ENCODE results near the gene MYO9B. TPM values are rescaled to one million over a fixed set of nuclear protein-coding genes. Genes with fewer than 3 reads are reported as not detected.

Gene MYO9B
- total RNA-seq, 1 donor from 2014 or later: 100 TPM

GRCh38 chr19:17245535-17245984, 170.0 kb downstream of the MYO9B start, which contains the start of gene NR2F6:
Gene NR2F6, minus strand, starts transcription at chr19:17245919. Its CDS starts 699 bp downstream, at chr19:17245220.
- Histone ChIP-seq H3K36me3 (peaks cover 0 to 5% of the 10 kb centered on the region in 2 donors), H3K9me3 (no peaks in the 10 kb centered on the region), H3K27me3 (no peaks in the 10 kb centered on the region), H3K27ac (peak within 1 kb of the TSS; percentile 85), H3K4me3 (peak within 1 kb of the TSS; percentile 81), H3K4me1 (peaks cover 55% of the 10 kb centered on the region)
- TF ChIP-seq POLR2AphosphoS5 (IDR thresholded peaks at IDR 0.05; ENCODE audit: insufficient read depth in 1 of 2, low read depth in 1 of 2) (no peak), POLR2A (IDR thresholded peaks at IDR 0.05) (peak in 1 of 2 donors; percentile 46), CTCF (IDR thresholded peaks at IDR 0.05) (no peak)
- DNase-seq (ENCODE audit: extremely low spot score in 2 of 2): no peak
- intact Hi-C loops (cut with DNase I): no loop called here

DNA sequence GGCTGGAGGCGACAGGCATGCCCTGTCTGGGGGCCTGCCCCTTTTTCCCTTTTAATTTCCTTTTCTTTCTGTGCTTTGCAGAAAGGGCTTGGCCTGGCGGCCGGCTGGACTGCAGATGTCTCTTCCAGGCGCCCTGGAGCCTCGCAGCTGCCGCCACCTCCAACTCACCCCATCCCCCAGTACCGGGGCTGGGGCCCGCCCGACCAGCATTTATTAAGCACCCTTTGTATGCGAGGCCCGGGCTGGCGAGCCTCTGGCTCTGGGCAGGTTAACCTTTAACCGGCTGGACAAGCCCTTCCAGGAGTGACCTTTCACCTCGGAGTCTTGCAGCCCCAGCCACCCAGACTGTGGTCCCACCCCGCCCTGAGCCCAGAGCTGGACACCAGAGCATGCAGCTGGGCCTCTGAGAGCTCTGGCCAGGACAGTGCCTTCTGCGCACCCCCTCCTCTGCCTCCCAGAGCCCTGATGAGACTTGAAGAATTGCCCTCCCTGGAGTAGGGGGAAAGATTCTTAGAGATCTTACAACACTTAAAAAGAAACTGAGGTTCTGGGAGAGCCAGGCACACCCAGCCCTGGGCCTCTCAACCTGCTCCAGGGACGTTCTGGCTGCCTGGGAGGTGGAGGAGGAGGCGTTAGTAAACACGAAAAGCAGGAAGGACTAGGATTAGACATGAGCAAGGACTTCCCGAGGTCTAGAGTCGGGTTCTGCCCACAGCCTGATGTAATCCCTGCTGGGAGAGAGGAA, 171.3 kb downstream of the MYO9B start:
- DNase-seq (ENCODE audit: extremely low spot score in 2 of 2): no peak
- H3K27me3 ChIP-seq: no peaks in the 10 kb centered on the region
- H3K9me3 ChIP-seq: no peaks in the 10 kb centered on the region
- peaks cover 48% of the 10 kb centered on the region for H3K4me1 ChIP-seq
- peak overlapping the region; percentile 81 for H3K4me3 ChIP-seq
- no peaks in the 10 kb centered on the region for H3K36me3 ChIP-seq
- intact Hi-C loops (cut with DNase I): no loop called here
- TF ChIP-seq POLR2AphosphoS5 (IDR thresholded peaks at IDR 0.05; ENCODE audit: insufficient read depth in 1 of 2, low read depth in 1 of 2): no peak
- TF ChIP-seq POLR2A (IDR thresholded peaks at IDR 0.05): no peak
- TF ChIP-seq CTCF (IDR thresholded peaks at IDR 0.05): no peak
- H3K27ac ChIP-seq: peak overlapping the region; percentile 84

DNA sequence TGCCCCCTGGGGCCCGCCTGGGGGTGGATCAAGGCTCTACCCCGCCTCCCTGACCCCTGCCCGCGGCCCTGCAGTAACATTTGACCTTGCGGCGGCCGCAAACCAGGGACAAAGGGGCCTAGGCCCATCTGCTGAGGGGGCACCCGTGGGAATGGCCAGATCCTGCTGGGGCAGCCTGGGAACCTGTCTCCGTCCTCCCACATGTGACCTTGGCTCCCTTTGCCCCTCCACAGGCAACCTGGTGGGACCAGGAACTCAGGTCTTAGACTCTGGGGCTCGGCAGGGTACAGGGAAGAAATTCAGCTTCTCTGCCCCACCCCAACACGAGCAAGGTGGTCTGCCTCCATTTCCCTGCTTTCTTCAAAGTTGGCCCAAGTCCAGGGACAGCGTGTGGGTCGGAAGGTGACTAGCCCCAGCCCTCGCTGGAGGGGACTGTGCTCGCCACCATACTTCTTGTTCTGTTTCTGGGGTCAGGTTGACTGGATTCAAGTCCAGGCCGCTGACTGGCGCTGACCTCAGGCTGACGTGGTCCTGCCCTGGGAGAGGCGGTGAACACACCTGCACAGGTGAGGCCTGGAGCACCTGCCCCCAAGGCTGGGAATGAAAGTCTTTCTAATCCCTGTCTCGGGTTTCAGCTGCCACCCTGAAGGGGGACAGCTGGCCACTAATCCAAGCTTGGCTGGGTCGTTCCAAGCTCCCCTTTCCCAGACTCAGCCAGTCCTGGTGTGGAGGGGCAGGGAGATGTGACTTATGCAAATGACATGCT, 172.6 kb downstream of the MYO9B start:
- peaks cover 34% of the 10 kb centered on the region for H3K4me1 ChIP-seq
- H3K36me3 ChIP-seq: no peaks in the 10 kb centered on the region
- TF ChIP-seq POLR2AphosphoS5 (IDR thresholded peaks at IDR 0.05; ENCODE audit: insufficient read depth in 1 of 2, low read depth in 1 of 2) (no peak), CTCF (IDR thresholded peaks at IDR 0.05) (no peak)
- H3K27ac ChIP-seq: no peak overlapping the region
- DNase-seq (ENCODE audit: extremely low spot score in 2 of 2): no peak
- intact Hi-C loops (cut with DNase I): no loop called here
- no peaks in the 10 kb centered on the region for H3K9me3 ChIP-seq
- H3K27me3 ChIP-seq: no peaks in the 10 kb centered on the region
- H3K4me3 ChIP-seq: no peak overlapping the region

DNA sequence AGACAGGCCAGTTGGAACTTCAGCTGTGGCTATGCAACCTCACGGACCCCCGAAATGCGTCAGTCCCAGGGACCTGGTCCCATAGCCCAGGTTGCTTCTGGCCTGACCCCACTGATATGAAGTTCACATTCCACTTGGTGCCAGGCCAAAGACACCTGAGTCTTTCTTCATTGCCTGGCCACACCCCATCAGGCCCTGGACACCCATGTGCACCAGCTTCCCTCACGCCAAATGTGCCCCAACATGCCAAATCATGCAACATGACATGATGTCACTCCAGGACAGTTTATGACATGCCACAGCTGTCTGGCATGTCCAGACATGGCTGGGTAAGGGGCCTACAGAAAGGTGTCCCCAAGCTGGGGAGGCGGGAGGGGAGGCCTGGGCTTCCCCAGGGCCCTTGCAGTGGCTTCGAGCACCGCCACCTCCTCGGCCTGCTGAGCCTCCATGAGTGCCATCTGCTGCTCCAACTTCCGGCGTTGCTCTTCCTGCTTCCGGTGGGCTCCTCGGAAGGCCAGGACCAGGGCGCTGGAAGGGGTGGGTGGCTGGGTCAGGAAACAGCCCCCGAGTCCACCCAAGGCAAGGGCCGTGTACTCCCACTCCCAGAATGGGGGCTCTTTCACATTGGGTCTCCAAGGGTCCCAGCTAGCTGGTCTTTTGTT, 174.4 kb downstream of the MYO9B start:
- no peak overlapping the region for H3K4me3 ChIP-seq
- intact Hi-C loops (cut with DNase I): no loop called here
- no peaks in the 10 kb centered on the region for H3K27me3 ChIP-seq
- no peak overlapping the region for H3K27ac ChIP-seq
- H3K9me3 ChIP-seq: no peaks in the 10 kb centered on the region
- no peaks in the 10 kb centered on the region for H3K36me3 ChIP-seq
- TF ChIP-seq CTCF (IDR thresholded peaks at IDR 0.05) (no peak), POLR2A (IDR thresholded peaks at IDR 0.05) (no peak), POLR2AphosphoS5 (IDR thresholded peaks at IDR 0.05; ENCODE audit: insufficient read depth in 1 of 2, low read depth in 1 of 2) (no peak)
- peaks cover 19% of the 10 kb centered on the region for H3K4me1 ChIP-seq
- no peak for DNase-seq (ENCODE audit: extremely low spot score in 2 of 2)

Measured in vagina (tissue), 2 donors.